MM.1S (cell line): Measurements from ENCODE around the gene ANK2.

Experiments used
- DNase-seq: peaks from one replicate; pipeline ENCODE4 v3.0.0-alpha.2; 2015
- H2AFZ ChIP-seq: fragments of 300-600 bp; sonication (generic); 2 replicates; pipeline ENCODE4 v1.6.0; 2016; ENCODE audit warnings: antibody characterized with exemption, low read length
- H3F3A ChIP-seq: fragments of 300-600 bp; sonication (generic); 2 replicates; pipeline ENCODE4 v1.6.1; 2016; ENCODE audit warnings: mild to moderate bottlenecking, antibody characterized with exemption, low read length, moderate library complexity, mixed read lengths; ENCODE audit not compliant: insufficient read depth
- H3K27ac ChIP-seq: fragments of 300-600 bp; sonication (generic); 2 replicates; pipeline ENCODE4 v1.5.1; 2016; ENCODE audit warnings: mild to moderate bottlenecking, low read length
- H3K27me3 ChIP-seq: fragments of 300-600 bp; sonication (generic); replicated peaks from 2 replicates; pipeline ENCODE4 v1.6.0; 2016; ENCODE audit warnings: low read length; ENCODE audit not compliant: insufficient read depth
- H3K36me3 ChIP-seq: fragments of 300-600 bp; sonication (generic); replicated peaks from 2 replicates; pipeline ENCODE4 v1.6.1; 2016; ENCODE audit warnings: mild to moderate bottlenecking, low read length, mixed read lengths; ENCODE audit not compliant: insufficient read depth
- H3K4me1 ChIP-seq: fragments of 300-600 bp; sonication (generic); 2 replicates; pipeline ENCODE4 v1.6.1; 2016; ENCODE audit warnings: low read length, mixed read lengths
- H3K4me2 ChIP-seq: fragments of 300-600 bp; sonication (generic); 2 replicates; pipeline ENCODE4 v1.6.0; 2016; ENCODE audit warnings: low read depth, low read length
- H3K4me3 ChIP-seq: fragments of 300-600 bp; sonication (generic); 2 replicates; pipeline ENCODE4 v1.5.1; 2016; ENCODE audit warnings: low read length, mixed read lengths
- H3K79me2 ChIP-seq: fragments of 300-600 bp; sonication (generic); 2 replicates; pipeline ENCODE4 v1.6.1; 2016; ENCODE audit warnings: mixed run types, low read length, mixed read lengths
- H3K9ac ChIP-seq: fragments of 300-600 bp; sonication (generic); 2 replicates; pipeline ENCODE4 v1.6.1; 2016; ENCODE audit warnings: low read length, mixed read lengths
- H3K9me2 ChIP-seq: fragments of 300-600 bp; sonication (generic); replicated peaks from 2 replicates; pipeline ENCODE4 v1.6.1; 2016; ENCODE audit warnings: mild to moderate bottlenecking, low read length, mixed read lengths; ENCODE audit not compliant: insufficient read depth
- H3K9me3 ChIP-seq: fragments of 300-600 bp; sonication (generic); replicated peaks from 2 replicates; pipeline ENCODE4 v1.6.1; 2016; ENCODE audit warnings: mild to moderate bottlenecking, low read length, mixed read lengths; ENCODE audit not compliant: insufficient read depth
- H4K20me1 ChIP-seq: fragments of 300-600 bp; sonication (generic); 2 replicates; pipeline ENCODE4 v1.6.1; 2016; ENCODE audit warnings: mild to moderate bottlenecking, low read length, moderate library complexity, mixed read lengths; ENCODE audit not compliant: insufficient read depth
- CTCF ChIP-seq: fragments of 300-600 bp; sonication (generic); IDR thresholded peaks from 2 replicates; pipeline ENCODE4 v1.5.1; 2016; ENCODE audit warnings: antibody characterized with exemption, low read length, mixed read lengths
- EZH2 ChIP-seq: fragments of 300-600 bp; sonication (generic); optimal IDR thresholded peaks from 2 replicates; pipeline ENCODE3; 2017; ENCODE audit warnings: low read depth, mild to moderate bottlenecking, antibody characterized with exemption, low read length, mixed read lengths
- EZH2phosphoT487 ChIP-seq: fragments of 300-600 bp; sonication (generic); IDR thresholded peaks from 2 replicates; pipeline ENCODE4 v1.6.1; 2018; ENCODE audit warnings: antibody characterized with exemption, low read length

The ANK2 gene

GRCh38 chr4:113411496-113411938 lies 362.1 kb downstream of the ANK2 start:
- no peak overlapping the region for H3K4me3 ChIP-seq
- peaks cover 8% of the 10 kb centered on the region for H3K4me1 ChIP-seq
- no peaks in the 10 kb centered on the region for H3F3A ChIP-seq
- H3K9ac ChIP-seq: no peak overlapping the region
- no peak for DNase-seq
- H2AFZ ChIP-seq: no peak overlapping the region
- no peaks in the 10 kb centered on the region for H3K9me3 ChIP-seq
- no peak overlapping the region for H3K27ac ChIP-seq
- H3K79me2 ChIP-seq: no peaks in the 10 kb centered on the region
- no peaks in the 10 kb centered on the region for H3K36me3 ChIP-seq
- H3K27me3 ChIP-seq: no peaks in the 10 kb centered on the region
- H3K9me2 ChIP-seq: no peaks in the 10 kb centered on the region
- no peak overlapping the region for H3K4me2 ChIP-seq
- no peaks in the 10 kb centered on the region for H4K20me1 ChIP-seq
- TF ChIP-seq EZH2: no peak
- no peak for TF ChIP-seq CTCF

GRCh38 chr4:113419631-113420030 lies 370.2 kb downstream of the ANK2 start:
- TF ChIP-seq CTCF (no peak), EZH2 (no peak), EZH2phosphoT487 (no peak)
- H3K27me3 ChIP-seq: no peaks in the 10 kb centered on the region
- no peak overlapping the region for H3K27ac ChIP-seq
- H4K20me1 ChIP-seq: no peaks in the 10 kb centered on the region
- H3K4me2 ChIP-seq: no peak overlapping the region
- H3K9me3 ChIP-seq: no peaks in the 10 kb centered on the region
- H3K4me1 ChIP-seq: no peaks in the 10 kb centered on the region
- no peak overlapping the region for H3K4me3 ChIP-seq
- H3K36me3 ChIP-seq: no peaks in the 10 kb centered on the region
- no peaks in the 10 kb centered on the region for H3F3A ChIP-seq
- DNase-seq: no peak
- no peak overlapping the region for H2AFZ ChIP-seq
- H3K9ac ChIP-seq: no peak overlapping the region
- H3K79me2 ChIP-seq: no peaks in the 10 kb centered on the region
- H3K9me2 ChIP-seq: no peaks in the 10 kb centered on the region

GRCh38 chr4:113420938-113421337 lies 371.5 kb downstream of the ANK2 start:
- H3K9me3 ChIP-seq: no peaks in the 10 kb centered on the region
- H4K20me1 ChIP-seq: no peaks in the 10 kb centered on the region
- H3K36me3 ChIP-seq: no peaks in the 10 kb centered on the region
- no peak overlapping the region for H3K4me2 ChIP-seq
- no peak overlapping the region for H3K27ac ChIP-seq
- no peaks in the 10 kb centered on the region for H3K79me2 ChIP-seq
- no peaks in the 10 kb centered on the region for H3F3A ChIP-seq
- no peak for DNase-seq
- no peaks in the 10 kb centered on the region for H3K27me3 ChIP-seq
- H3K9me2 ChIP-seq: no peaks in the 10 kb centered on the region
- no peaks in the 10 kb centered on the region for H3K4me1 ChIP-seq
- no peak for TF ChIP-seq EZH2
- no peak overlapping the region for H3K4me3 ChIP-seq
- no peak overlapping the region for H2AFZ ChIP-seq
- no peak overlapping the region for H3K9ac ChIP-seq

- Histone ChIP-seq H3F3A (no peaks in the 10 kb centered on the region), H3K36me3 (no peaks in the 10 kb centered on the region), H3K9me3 (no peaks in the 10 kb centered on the region), H3K4me3 (no peak overlapping the region), H3K9me2 (no peaks in the 10 kb centered on the region), H3K27ac (no peak overlapping the region), H3K27me3 (no peaks in the 10 kb centered on the region), H3K79me2 (no peaks in the 10 kb centered on the region), H3K9ac (no peak overlapping the region), H3K4me1 (no peaks in the 10 kb centered on the region), H2AFZ (no peak overlapping the region), H3K4me2 (no peak overlapping the region), H4K20me1 (no peaks in the 10 kb centered on the region)
- TF ChIP-seq EZH2 (no peak), EZH2phosphoT487 (no peak), CTCF (no peak)
- DNase-seq: no peak
These were observed 374.2 kb downstream of the ANK2 start for GRCh38 chr4:113423631-113424030.
